NB4 (cell line): Measurements from ENCODE around the gene NEU3.

Source experiments
- DNase-seq: peaks from one replicate; pipeline ENCODE4 v3.0.0; 2010; ENCODE audit warnings: low read depth
- H3K4me3 ChIP-seq: one replicate; pipeline ENCODE4 v1.5.1; 2011; ENCODE audit warnings: mild to moderate bottlenecking, low read depth, low read length, moderate library complexity
- CTCF ChIP-seq: IDR thresholded peaks from one replicate; pipeline ENCODE4 v1.5.1; 2012; ENCODE audit warnings: low read depth, low read length
- MAX ChIP-seq: IDR thresholded peaks from 2 replicates; pipeline ENCODE4 v1.6.1; 2011; ENCODE audit warnings: low read depth, low read length
- MYC ChIP-seq: IDR thresholded peaks from 2 replicates; pipeline ENCODE4 v1.6.1; 2011; ENCODE audit warnings: low read depth, low read length
- POLR2A ChIP-seq: IDR thresholded peaks from 2 replicates; pipeline ENCODE4 v1.6.1; 2011; ENCODE audit warnings: mild to moderate bottlenecking; ENCODE audit not compliant: insufficient read length; ENCODE audit errors: extremely low read depth

The NEU3 gene

DNA sequence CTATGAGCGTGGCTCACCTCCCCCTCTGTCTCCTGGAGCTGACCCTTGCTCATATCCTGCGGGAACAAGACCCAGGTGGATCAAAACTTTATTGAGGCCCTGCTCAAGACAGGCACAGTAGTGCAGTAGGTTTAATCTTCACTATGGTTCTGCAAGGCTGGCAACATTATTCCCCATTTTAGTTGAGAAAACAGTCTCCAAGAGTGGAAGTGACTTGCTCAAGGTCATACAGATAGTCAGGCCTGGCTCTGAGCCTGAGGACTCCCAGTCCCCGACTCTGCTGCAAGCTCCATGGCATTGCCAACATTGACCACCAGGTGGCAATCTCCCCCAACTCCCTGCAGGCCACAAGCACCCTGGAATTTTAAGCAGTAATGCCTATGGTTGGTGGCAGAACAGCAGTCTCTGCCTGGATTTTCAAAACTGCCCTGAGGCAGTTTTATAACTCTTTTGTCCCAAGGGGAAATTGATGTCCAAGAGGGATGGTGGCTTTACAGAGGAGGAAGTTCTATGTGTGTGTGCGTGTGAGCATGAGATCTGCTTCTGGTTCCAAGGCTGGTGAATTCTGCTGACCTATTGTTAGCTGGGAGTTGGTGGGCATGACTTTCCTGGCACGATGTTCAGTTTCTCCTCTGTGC, 34.1 kb downstream of the NEU3 start:
- TF ChIP-seq CTCF (peak; percentile 98), MYC (no peak), MAX (peak; percentile 41)
- peak; percentile 82 for DNase-seq
- no peak overlapping the region for H3K4me3 ChIP-seq

DNA sequence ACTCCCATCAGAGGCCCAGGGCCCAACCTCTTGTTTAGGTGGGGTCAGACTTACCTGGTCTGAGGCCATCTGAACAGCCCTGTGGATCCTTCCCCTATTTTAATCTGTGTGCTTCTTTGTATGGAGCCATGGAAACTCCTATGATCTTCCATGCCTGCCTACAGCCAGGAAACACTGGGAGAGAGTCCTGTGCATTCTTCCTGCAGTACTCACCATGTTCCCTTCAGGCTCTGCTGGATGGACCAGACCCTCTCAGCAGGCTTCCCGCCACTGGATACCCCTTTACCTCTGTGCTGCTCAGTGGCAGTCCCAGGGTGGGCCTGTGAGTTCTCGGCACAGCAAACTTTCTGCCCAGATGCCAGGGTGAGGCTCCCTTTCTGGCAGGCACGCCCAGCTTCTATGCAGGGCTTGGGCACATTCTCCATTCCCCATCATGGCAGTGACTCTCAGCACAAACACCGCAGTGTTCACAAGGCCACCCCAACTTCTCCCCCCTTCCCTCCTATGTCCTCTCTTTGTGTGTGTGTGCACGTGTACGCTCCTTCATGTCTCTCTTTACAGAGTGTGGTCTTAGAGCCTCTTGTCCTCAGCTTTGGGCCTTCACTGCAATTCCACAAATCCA, 34.8 kb downstream of the NEU3 start:
- no peak for TF ChIP-seq MYC
- no peak for TF ChIP-seq CTCF
- no peak for TF ChIP-seq MAX
- no peak for TF ChIP-seq POLR2A
- no peak for DNase-seq

GRCh38 chr11:75024068-75024449, 35.3 kb downstream of the NEU3 start:
- TF ChIP-seq MAX: no peak
- no peak for TF ChIP-seq MYC
- TF ChIP-seq POLR2A: no peak
- no peak for TF ChIP-seq CTCF
- no peak overlapping the region for H3K4me3 ChIP-seq
- no peak for DNase-seq

More for the DNA sequence above, 34.8 kb downstream of the NEU3 start:
- H3K4me3 ChIP-seq: no peak overlapping the region

DNA sequence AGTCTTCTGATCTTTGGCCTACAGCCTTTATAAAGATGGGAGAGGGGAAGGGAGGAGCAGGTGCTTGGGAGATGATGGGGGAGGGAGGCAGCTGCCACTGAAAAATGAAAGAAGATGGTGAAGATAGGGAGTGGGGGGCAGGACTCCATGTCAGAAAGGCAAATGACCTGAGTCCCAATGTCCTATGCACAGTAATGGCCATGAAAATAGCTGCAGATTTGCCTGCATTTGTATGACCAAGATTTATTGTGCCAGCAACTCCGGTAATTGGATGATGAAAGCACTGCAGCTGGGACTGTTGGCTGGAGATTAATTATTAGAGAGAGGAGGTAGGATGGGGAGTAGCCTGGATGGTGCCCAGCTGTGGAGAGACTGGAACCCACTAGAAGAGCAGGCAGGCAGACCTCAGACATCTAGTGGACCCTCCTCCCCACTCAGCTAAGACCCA, 36.1 kb downstream of the NEU3 start:
- TF ChIP-seq CTCF (no peak), POLR2A (no peak), MYC (no peak), MAX (no peak)
- H3K4me3 ChIP-seq: no peak overlapping the region
- DNase-seq: no peak

DNA sequence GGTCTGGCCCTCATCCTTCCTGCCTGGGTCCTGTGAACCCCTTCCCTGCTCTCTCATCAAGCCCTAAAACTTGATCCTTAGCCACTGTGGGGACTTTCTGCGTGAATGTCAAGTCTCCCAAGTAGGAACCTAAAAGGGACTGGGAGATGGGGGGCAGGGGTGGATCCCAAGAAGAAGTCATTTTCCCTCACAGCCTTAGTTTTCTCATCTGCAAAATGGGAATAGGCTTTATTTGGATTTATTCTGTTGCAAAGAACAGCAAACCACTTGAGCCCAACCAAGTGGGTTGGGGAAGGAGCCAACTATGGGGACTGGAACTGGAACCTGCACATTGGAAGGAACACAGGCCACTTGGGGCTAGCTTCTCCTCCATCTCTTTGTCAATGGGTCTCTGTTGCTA, 36.8 kb downstream of the NEU3 start:
- no peak overlapping the region for H3K4me3 ChIP-seq
- DNase-seq: no peak
- TF ChIP-seq POLR2A (no peak), MAX (no peak), CTCF (no peak), MYC (no peak)
